GM21737 (cell line): Measurements from ENCODE around the gene WDR59.
"Not testable (repeated sequence)": the region's sequence is repeated elsewhere in the genome, so short reads cannot be mapped to it uniquely, and the experiment has no call there.

ENCODE experiments used
- ATAC-seq: cut with Tn5 transposase; IDR thresholded peaks from one replicate; pipeline ENCODE4 v1.9.1; 2021; ENCODE audit warnings: mild to moderate bottlenecking, moderate library complexity; ENCODE audit not compliant: unreplicated experiment

WDR59 gene

DNA sequence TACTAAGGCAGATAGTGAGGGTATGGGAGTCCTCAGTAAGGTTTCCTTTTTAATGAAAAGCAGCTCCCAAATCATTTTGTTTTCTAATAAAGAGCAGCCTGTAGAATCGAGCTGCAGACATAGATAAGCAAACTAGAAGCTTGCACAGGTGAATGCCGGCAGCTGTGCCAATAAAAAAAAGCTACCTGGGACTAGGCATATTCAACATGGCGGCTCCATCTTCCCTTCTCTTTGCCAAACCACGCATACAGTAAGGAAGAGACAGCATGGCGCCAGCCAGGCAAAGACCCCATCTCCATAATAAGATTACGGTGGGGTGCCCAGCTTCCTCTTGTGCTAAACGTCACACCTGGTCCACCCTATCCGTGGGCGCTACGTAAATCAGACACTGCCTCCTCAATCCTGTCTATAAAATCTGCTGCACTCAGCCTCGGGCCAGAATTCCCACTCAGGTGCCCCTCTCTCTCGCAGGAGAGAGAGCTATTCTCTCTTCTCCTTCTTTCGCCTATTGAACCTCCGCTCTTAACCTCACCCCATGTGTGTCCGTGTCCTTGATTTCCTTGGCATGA lies 117.6 kb downstream of the WDR59 start:
- ATAC-seq = no peak

DNA sequence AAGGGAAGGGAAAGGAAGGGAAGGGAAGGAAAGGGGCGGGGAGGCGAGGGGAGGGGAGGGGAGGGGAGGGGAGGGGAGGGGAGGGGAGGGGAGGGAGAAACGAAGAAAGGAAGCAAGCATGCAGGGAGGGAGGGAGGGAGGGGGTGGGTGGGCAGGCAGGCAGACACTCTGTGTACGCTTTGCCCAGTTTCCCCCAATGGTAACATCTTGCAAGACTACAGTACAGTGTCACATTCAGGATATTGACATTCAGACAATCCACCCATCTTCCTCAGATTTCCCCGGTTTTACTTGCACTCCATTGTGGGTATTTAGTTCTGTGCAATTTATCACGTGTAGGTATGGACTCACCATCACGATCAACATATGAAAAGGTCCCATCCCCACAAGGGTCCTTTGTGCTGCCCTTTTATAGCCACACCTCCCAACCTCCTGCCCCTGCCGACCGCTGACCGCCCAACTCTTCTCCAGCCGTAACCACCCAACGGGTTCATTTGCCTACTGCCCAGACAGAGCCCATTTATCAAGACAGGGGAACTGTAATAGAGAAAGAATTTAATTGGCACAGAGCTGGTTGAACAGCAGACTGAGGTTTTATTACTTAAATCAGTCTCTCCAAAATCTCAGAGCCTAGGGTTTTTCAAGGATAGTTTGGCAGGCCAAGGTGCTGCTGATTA lies 118.9 kb downstream of the WDR59 start:
- ATAC-seq = no peak

DNA sequence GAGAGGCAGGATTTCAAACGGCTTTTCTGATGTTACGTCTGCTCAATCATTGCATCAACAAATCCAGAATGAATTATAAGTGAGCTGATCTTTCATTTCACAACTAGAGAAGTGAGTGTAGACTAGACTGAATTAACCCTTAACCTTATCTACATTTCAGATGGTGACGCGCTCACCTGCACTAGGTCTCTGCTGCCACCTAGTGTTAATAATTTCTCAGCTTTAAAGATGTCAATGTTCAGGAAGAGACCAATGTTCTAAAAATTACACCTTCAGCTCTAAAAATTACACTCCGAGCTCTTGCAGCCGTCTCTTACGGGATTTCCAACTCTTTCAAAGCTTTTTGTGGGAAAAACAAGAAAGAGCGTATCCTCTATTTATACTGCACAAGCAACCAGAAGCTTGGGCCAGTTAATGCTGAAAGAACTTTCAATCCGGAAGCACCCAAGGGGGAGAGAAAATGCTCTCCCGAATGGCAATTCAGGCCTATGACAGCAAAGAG lies 122.1 kb downstream of the WDR59 start:
- ATAC-seq = peak; percentile 57

DNA sequence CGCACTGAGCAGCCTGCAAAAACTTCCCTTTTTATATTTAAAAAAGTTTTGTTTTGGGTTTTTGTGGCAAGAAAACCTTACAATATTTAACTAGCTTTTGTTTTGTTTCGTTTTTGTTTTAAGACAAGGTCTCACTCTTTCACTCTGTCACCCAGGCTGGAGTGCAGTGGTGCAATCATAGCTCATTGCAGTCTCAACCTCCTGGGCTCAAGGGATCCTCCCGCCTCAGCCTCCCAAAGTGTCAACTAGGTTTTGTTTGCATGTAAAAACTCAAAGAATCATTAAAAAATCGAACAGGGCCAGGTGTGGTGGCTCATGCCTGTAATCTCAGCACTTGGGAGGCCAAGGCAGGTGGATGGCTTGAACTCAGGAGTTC lies 132.4 kb downstream of the WDR59 start:
- no peak for ATAC-seq

DNA sequence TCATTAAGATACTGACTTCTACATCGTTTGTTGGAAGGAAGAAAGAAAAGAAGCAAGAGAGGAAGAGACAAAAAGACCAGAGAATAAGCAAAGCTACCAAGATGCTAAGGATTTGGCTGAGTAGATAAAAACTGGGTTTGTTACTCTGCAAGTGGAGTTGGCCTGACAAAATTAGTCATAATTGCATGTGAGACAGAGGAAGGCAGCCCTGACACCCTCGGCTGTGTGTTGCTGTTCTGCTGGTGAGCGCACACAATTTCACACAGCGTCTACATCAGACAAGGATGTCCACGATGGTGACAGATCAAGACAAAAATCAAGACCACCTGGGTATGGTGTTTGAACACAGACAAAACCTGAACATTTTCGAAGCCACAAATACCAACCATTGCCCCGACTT lies 134.9 kb downstream of the WDR59 start:
- ATAC-seq = no peak

DNA sequence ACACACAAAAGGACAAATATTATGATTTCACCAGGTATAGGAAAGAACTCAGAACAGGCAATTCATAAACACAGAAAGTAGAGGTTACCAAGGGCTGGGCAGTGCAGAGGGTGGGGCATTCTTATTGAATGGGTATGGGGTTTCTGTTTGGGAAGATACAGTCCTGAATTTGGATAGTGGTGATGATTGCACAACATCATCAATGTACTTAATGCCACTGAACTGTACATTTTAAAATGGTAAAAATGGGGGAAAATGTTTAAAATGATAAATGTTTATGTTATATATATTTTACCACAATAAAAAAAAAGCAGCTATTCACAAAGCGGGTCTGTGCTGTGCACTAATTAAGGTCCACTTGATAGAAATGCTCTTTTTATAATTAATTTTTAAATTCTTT lies 137.7 kb downstream of the WDR59 start:
- ATAC-seq = no peak

DNA sequence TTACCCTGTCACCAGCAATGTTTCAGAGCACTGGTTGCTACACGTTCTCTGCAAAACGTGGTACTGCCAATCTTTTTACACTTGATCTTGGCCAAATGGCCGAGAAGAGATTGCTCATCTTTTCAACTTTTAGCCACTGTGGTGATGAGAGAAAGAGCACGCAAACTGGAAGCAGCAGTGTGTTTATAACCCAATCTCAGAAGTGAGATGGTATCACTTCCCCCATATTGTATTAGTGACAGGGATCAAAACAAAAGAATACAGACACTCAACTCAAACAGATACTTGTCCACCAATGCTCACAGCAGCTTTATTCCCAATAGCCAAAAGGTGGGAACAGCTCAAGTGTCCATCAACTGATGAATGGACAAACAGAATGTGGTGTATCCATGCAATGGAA lies 138.2 kb downstream of the WDR59 start:
- no peak for ATAC-seq

DNA sequence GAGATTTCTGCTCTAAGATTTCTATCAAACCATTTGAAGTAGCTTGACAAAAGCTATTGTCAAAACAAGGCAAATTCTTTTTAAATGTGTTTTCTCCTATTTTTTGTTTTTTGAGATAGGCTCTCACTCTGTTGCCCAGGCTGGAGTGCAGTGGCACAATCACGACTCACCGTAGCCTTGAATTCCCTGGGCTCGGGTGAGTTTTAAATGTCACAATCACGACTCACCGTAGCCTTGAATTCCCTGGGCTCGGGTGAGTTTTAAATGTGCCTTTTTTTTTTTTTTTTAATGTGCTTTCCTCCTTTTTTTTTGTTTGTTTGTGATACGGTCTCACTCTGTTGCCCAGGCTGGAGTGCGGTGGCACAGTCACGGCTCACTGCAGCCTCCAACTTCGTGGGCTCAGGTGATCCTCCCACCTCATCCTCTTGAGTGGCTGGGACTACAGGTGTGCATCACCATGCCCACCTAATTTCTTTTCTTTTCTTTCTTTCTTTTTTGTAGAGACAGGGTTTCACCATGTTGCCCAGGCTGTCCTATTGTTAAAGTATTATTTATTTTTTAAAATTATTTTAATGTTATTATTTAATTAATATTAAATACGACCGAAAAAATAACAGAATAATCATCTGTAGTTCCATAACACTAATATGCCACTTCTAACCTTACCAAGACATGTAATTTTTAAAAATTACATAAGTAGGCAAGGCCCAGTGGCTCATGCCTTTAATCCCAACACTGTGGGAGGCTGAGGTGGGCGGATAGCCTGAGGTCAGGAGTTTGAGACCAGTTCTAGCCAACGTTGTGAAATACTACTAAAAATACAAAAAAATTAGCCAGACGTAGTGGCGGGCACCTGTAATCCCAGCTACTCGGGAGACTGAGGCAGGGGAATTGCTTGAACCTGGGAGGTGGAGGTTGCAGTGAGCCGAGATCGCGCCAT lies 140.6 kb downstream of the WDR59 start:
- no peak for ATAC-seq

DNA sequence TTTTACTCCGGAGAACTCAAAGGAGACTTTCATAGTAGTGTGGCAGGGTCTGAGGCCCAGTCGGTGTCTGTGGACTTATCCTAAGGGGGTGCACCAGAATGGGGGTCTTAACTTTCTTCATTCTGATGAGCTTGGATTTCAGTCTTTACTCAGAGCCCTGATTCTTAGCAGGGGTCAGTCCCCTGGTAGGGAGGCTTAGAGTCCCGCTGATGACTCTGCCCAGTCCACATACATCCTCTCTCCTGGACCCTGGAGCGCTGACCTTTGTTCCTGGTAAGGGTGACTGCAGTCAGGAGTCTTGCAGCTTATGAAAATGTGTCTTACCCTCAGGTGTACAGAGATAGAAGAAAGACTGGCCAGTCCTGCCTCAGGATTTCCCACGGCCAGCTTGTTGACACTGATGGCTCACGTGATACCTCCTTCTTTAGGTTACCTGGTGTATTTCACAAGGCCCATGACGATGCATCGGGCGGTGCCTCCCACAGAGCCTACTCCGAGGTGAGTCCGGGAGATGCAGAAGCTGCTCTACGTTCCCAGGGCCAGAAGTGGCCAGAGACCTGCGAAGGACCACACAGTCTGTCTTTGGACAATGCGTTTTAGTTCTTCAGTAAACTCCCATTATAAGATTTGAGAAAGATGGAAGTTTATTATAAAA lies 141.4 kb downstream of the WDR59 start:
- ATAC-seq = not testable (repeated sequence)

DNA sequence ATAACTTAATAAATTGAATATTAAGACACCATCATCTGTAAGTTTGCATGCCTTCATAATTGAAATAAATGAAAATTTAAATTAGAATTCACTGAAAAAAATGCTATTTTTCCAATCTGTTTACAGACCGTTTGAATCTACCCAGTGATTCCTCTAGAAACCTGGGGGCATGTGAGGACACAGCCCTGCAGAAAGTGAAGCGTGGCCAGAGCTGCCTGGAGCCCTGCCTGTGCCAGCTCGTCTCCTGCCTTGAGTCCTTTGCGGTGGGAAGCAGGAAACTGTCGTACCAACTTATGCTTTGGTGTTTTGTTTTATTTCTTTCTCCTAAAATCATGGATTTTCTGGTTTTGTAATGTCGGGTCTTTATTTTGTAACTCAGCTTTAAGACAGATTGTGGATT lies 142.5 kb downstream of the WDR59 start:
- no peak for ATAC-seq

DNA sequence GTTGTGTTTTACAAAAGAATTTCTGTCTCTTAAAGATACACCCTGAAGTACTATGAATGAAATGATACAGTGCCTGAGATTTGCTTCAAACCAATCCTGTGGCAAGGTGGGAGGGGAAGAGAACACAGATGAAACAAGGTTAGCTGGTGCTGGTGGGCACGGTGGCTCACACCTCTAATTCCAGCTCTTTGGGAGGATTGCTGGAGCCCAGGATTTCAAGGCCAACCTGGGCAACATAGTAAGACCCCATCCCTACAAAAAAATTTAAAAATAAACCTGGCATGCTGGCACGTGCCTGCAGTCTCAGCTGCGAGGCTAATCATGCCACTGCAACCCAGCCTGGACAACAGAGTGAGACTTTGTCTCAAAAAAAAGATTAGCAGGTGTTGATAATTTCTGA lies 143.0 kb downstream of the WDR59 start:
- ATAC-seq = no peak

DNA sequence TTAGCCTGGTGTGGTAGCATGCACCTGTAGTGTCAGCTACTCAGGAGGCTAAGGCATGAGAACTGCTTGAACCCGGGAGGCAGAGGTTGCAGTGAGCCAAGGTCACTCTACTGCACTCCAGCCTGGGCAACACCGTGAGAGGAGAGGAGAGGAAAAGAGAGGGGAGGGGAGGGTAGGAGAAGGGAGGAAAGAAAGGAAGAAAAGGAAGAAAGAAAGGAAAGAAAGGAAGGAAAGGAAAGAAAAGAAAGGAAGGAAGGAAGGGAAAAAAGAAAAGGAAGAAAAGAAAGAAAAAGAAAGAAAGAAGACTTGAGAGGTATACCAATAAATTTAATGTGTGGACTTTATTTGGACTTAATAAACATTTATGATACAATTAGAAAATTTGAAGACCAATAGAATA lies 143.5 kb downstream of the WDR59 start:
- ATAC-seq = no peak

DNA sequence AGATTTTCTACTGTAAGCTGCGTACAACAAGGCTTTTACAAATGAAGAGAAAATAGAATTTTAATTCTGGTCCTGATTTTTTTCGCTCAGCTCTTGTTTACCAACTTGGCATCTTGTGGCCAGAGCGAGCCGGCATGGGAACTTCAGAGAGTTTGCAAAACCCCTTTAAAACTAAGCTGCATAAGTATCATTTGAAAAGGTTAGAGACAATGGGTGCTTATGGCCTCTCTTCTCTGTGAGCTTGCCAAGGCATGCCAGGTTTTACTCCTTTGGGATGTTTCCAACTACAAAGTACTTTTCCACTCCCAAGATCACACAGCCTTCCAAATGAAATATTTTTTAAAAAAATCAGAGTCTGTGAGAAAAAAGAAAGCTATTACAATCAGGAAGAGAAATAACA lies 147.9 kb downstream of the WDR59 start:
- ATAC-seq = no peak

DNA sequence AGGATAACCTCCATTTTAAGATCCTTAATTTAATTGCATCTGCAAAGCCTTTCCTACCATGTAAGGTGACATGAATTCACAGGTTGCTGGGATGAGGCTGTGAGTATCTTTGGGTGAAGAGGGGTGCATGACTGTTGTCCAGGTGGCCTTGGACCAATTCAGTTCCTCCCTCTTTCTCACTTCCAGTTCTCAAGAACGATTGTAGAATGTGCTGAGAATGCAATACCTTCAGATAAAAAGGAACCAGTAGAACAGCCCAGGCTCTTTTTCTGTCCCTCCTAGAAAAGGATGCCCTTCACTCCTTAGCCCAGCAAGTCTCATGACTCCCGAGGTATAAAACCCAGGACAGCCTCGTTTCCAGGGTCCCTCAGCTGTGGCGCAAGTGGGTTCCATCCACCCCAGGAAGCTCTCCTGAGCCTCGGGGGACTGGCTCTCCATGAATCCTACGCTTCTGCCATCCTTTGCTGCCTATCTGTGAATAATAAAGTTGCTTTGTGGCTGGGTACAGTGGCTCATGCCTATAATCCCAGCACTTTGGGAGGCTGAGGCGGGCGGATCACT lies 148.7 kb downstream of the WDR59 start:
- ATAC-seq = no peak

DNA sequence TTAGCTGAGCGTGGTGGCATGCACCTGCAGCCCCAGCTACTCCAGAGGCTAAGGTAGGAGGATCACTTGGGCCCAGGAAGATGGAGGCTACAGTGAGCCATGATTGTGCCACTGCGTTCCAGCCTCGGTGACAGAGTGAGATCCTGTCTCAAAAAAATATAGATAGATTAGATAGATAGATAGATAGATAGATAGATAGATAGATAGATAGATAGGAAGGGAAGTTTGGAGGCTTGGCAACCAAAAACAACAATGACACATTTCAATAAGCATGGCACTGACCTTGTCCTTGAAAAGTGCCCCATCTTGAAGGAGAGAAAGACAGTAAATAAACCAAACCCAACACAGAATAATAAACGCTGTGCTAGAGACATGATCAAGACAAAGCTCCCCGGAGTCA lies 152.7 kb downstream of the WDR59 start:
- no peak for ATAC-seq

DNA sequence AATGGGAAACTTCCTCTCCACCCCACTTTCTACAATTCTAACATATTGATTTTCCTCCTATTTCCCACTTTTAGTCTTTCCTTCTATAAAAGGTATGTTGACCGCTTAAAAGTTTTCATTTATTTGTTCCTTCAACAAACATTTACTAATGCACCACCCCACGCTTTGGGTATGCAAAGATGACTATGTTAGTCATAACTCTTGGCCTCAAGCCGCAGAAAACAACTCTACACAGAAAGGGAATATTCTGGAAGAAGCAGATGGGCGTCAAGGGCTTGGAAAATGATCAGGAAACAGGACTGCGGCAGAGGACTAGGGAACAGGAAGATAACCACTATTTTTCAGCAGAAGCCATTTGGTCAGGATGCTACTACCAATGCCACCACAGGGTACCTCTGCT lies 153.5 kb downstream of the WDR59 start:
- ATAC-seq = no peak

DNA sequence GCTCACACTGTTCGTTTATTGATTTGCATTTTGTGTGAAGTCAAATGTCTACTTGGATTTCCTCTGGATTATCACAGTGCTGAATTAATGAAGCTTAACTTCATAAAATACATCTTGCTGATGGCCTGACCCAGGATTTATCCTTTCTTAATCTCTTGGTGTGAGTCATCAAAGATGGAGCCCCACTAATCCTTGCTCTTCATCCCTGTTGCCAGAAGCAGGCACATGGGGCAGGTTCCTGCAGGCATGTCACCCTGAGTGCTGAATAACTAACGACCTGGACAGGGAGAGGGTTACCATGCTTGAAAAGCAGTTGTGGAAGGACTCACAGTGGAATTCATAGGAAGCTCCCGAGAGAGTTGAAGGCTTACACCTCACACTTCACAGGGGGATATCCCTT lies 154.3 kb downstream of the WDR59 start:
- no peak for ATAC-seq

DNA sequence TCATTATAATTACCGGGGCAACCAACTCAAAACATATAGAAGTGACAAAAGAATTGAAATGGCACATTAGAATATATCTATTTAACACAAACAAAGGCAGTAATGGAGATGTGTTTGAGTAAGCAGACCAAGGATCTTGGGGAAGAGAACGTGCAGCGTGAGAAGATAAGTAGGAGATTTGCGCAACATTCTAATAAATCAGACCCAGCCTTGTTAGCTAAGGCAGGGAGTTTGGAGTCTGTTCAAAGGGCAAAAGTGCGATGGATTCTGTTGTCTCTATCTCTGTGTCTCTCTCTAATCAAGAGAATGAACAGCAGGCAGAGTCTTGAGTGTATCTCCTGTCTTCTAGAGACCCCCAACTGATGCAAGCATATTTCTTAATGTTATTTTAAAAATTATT lies 155.3 kb downstream of the WDR59 start:
- no peak for ATAC-seq

DNA sequence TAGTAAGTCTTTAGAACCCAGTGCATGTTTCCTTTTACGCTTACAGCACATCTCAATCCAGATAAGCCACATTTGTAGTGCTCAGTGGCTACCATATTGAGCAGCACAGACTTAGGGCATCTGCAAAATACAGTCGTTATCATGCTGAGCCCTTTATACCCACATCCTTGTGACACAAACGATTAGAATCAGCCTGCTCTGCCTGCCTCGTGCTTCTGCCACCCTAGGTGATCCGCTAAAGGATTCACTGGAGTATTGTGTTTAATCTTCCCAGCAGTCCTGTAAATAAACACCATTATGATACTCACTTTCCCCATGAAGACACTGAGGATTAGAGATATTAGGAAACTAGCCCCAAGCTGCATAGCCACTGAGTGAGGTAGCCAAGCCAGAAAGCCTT lies 159.0 kb downstream of the WDR59 start:
- no peak for ATAC-seq

DNA sequence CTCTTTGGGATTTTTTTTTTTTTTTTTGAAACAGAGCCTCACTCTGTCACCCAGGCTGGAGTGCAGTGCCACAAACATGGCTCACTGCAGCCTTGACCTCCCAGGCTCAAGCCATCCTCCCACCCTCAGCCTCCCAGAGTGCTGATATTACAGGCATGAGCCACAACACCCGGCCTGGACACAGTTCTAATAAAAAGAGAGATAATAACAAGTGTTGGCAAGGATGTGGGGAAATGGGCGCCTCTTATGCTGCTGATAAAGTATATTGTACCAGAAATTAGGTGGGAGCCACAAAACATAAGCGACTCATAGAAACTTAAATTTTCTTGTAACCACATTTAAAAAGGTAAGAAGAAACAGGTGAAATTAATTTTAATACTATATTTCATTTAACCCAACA lies 159.9 kb downstream of the WDR59 start:
- no peak for ATAC-seq
